ENCODE results near the gene DOLPP1.

Gene DOLPP1

DNA sequence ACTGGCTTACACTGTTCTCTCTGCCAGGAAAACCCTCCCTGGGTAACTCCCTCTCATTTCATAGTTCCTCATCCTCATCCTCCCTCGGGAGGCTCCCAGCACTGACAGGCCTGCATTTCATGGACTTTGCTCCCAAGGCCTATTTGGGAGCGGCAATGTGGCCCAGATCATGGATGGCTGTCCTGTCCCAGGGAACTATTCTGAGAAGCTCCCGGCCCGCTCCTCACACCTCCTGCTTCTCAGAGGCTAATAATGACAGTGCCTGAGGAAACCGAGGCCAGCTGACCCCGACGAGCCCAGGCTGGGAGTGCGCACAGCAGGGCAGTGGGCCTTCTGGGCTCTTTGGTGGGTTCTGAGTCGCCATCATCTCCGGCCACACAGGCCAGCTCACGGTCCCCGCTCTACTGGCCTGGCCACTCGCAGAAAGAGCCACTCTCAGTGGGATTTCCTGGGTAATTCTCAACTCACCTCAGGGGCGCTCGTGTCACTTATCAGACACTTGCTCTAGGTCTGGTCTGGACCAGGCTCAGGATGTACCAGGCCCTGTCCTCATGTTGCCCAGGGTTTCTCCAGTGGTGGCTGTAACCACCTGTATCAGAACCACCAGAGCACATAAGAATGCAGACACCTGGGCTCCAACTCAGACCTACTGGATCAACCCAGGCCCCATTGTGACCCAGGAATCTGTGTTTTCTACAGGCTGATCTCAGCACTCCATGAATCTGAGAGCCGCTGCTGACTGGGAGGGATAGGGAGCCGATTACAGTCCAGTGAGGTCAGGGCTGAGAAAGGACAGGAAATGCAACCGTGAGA is 2.0 kb upstream of the DOLPP1 start:
- H3K79me2 ChIP-seq (ENCODE audit: low read length) = peaks cover 23% of the 10 kb centered on the region
- H3K36me3 ChIP-seq (replicated peaks; ENCODE audit: low read depth, low read length) = no peaks in the 10 kb centered on the region
- no peak for TF ChIP-seq EZH2phosphoT487 (IDR thresholded peaks at IDR 0.05; ENCODE audit: low read depth)
- TF ChIP-seq, protein P1, sequence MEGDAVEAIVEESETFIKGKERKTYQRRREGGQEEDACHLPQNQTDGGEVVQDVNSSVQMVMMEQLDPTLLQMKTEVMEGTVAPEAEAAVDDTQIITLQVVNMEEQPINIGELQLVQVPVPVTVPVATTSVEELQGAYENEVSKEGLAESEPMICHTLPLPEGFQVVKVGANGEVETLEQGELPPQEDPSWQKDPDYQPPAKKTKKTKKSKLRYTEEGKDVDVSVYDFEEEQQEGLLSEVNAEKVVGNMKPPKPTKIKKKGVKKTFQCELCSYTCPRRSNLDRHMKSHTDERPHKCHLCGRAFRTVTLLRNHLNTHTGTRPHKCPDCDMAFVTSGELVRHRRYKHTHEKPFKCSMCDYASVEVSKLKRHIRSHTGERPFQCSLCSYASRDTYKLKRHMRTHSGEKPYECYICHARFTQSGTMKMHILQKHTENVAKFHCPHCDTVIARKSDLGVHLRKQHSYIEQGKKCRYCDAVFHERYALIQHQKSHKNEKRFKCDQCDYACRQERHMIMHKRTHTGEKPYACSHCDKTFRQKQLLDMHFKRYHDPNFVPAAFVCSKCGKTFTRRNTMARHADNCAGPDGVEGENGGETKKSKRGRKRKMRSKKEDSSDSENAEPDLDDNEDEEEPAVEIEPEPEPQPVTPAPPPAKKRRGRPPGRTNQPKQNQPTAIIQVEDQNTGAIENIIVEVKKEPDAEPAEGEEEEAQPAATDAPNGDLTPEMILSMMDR (IDR thresholded peaks at IDR 0.05; ENCODE audit: low read depth, low read length) = no peak
- no peak overlapping the region for H3K9ac ChIP-seq (ENCODE audit: low read length)
- H3K4me2 ChIP-seq (ENCODE audit: low read length) = no peak overlapping the region
- H3K9me3 ChIP-seq (ENCODE audit: insufficient read depth, low read length) = no peaks in the 10 kb centered on the region
- peaks cover 8% of the 10 kb centered on the region for H3K4me1 ChIP-seq (ENCODE audit: low read length)
- H3K27ac ChIP-seq (ENCODE audit: low read length) = no peak overlapping the region
- no peaks in the 10 kb centered on the region for H3K27me3 ChIP-seq (ENCODE audit: low read depth, low read length)
- no peaks in the 10 kb centered on the region; the same call in 1 of the 2 replicates for H4K20me1 ChIP-seq (ENCODE audit: insufficient read depth, low read length)
- H3K4me3 ChIP-seq (ENCODE audit: low read length) = no peak overlapping the region
- no peak overlapping the region for H2AFZ ChIP-seq (ENCODE audit: low read depth, low read length)

DNA sequence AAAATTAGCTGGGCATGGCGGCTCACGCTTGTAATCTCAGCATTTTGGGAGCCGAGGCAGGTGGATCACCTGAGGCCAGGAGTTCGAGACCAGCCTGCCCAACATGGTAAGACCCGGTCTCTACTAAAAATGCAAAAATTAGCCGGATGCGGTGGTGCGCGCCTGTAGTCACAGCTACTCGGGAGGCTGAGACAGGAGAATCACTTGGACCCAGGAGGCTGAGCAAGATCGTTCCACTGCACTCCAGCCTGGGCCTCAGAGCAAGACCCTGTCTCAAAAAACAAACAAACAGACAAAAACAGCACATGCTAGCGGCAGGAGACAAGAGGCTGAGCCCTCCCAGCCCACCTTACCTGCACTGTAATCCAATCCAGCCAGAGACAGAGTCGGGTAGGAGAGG is 1.1 kb upstream of the DOLPP1 start:
- Histone ChIP-seq H3K9ac (ENCODE audit: low read length) (peak overlapping the region; percentile 44; the same call in 1 of the 2 replicates), H3K4me2 (ENCODE audit: low read length) (peak overlapping the region; percentile 84), H3K27me3 (ENCODE audit: low read depth, low read length) (no peaks in the 10 kb centered on the region), H3K36me3 (replicated peaks; ENCODE audit: low read depth, low read length) (no peaks in the 10 kb centered on the region), H3K79me2 (ENCODE audit: low read length) (peaks cover 23% of the 10 kb centered on the region), H3K9me3 (ENCODE audit: insufficient read depth, low read length) (no peaks in the 10 kb centered on the region), H3K27ac (ENCODE audit: low read length) (no peak overlapping the region), H2AFZ (ENCODE audit: low read depth, low read length) (no peak overlapping the region), H3K4me1 (ENCODE audit: low read length) (peaks cover 8% of the 10 kb centered on the region), H3K4me3 (ENCODE audit: low read length) (peak overlapping the region; percentile 93), H4K20me1 (ENCODE audit: insufficient read depth, low read length) (no peaks in the 10 kb centered on the region; the same call in 1 of the 2 replicates)
- TF ChIP-seq, protein P1 (IDR thresholded peaks at IDR 0.05; ENCODE audit: low read depth, low read length) = no peak
- TF ChIP-seq EZH2phosphoT487 (IDR thresholded peaks at IDR 0.05; ENCODE audit: low read depth) = no peak

DNA sequence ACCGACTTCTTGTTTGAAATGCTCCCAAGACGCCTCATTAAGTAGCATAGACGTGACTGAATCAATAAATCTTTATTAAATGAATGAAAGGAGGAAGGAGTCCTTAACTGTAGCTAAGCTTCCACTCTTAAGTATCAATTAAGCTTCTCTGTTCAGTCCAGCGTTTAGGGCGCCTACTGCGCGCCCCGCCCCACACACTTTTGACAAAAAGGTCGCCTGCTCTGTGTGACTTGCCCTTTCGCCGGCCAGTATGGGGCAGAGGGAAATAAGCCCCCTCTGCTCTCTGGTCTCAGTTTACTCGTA is 662 bp upstream of the DOLPP1 start:
- TF ChIP-seq, protein P1 (IDR thresholded peaks at IDR 0.05; ENCODE audit: low read depth, low read length) = no peak
- TF ChIP-seq EZH2phosphoT487 (IDR thresholded peaks at IDR 0.05; ENCODE audit: low read depth) = no peak
- no peak overlapping the region for H3K27ac ChIP-seq (ENCODE audit: low read length)
- peak overlapping the region; percentile 44 for H3K9ac ChIP-seq (ENCODE audit: low read length)
- H3K4me2 ChIP-seq (ENCODE audit: low read length) = peak overlapping the region; percentile 84
- peaks cover 23% of the 10 kb centered on the region for H3K79me2 ChIP-seq (ENCODE audit: low read length)
- H3K9me3 ChIP-seq (ENCODE audit: insufficient read depth, low read length) = no peaks in the 10 kb centered on the region
- H3K27me3 ChIP-seq (ENCODE audit: low read depth, low read length) = no peaks in the 10 kb centered on the region
- H2AFZ ChIP-seq (ENCODE audit: low read depth, low read length) = peak overlapping the region; percentile 69; the same call in 1 of the 2 replicates
- H4K20me1 ChIP-seq (ENCODE audit: insufficient read depth, low read length) = no peaks in the 10 kb centered on the region; the same call in 1 of the 2 replicates
- no peaks in the 10 kb centered on the region for H3K36me3 ChIP-seq (replicated peaks; ENCODE audit: low read depth, low read length)
- H3K4me3 ChIP-seq (ENCODE audit: low read length) = peak overlapping the region; percentile 93
- peaks cover 8% of the 10 kb centered on the region for H3K4me1 ChIP-seq (ENCODE audit: low read length)

DNA sequence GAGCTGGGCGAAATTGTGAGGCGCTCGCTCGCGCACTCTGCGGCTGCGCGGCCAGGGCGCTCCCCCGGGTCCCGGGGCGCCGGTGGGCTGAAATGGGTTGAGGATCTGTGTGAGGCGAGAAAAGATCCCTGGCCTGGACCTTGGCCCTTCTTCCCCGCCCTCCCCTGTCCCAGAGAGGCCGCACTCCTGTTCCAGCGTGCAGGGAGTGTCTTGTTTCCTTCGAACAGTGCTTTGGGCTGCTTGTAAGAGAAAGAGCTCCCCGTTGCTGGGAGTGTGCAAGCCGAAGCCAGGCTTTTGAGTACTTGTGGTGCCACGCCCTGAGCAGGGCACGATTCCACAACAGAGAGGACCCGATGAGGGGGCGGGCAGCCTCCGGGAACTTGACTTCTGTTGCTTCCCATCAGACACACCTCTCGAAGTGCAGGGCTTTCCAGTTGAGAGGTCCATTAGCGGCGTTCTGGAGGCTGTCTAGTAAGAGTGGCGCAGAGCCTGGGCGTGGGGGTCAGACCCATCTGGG is 535 bp downstream of the DOLPP1 start:
- Histone ChIP-seq H3K27ac (ENCODE audit: low read length) (peak overlapping the region; percentile 53), H3K36me3 (replicated peaks; ENCODE audit: low read depth, low read length) (peaks cover 8% of the 10 kb centered on the region), H3K4me2 (ENCODE audit: low read length) (peak overlapping the region; percentile 93), H3K27me3 (ENCODE audit: low read depth, low read length) (no peaks in the 10 kb centered on the region), H3K9me3 (ENCODE audit: insufficient read depth, low read length) (no peaks in the 10 kb centered on the region), H3K9ac (ENCODE audit: low read length) (peak overlapping the region; percentile 79), H3K79me2 (ENCODE audit: low read length) (peaks cover 23% of the 10 kb centered on the region), H3K4me3 (ENCODE audit: low read length) (peak overlapping the region; percentile 93), H3K4me1 (ENCODE audit: low read length) (peaks cover 8% of the 10 kb centered on the region), H4K20me1 (ENCODE audit: insufficient read depth, low read length) (no peaks in the 10 kb centered on the region; the same call in 1 of the 2 replicates), H2AFZ (ENCODE audit: low read depth, low read length) (peak overlapping the region; percentile 93)
- TF ChIP-seq EZH2phosphoT487 (IDR thresholded peaks at IDR 0.05; ENCODE audit: low read depth) = no peak
- TF ChIP-seq, protein P1 (IDR thresholded peaks at IDR 0.05; ENCODE audit: low read depth, low read length) = no peak

All from OCI-LY3 (cell line).